Measurements from ENCODE around the gene TRAF1. TPM values are rescaled to one million over a fixed set of nuclear protein-coding genes. Genes with fewer than 3 reads are reported as not detected.

TRAF1 gene
- total RNA-seq, 5 donors from 2014 or later (not counting 1 experiment from before 2014, with no cell fraction given) = 67.6 to 170 (median 157) TPM

DNA sequence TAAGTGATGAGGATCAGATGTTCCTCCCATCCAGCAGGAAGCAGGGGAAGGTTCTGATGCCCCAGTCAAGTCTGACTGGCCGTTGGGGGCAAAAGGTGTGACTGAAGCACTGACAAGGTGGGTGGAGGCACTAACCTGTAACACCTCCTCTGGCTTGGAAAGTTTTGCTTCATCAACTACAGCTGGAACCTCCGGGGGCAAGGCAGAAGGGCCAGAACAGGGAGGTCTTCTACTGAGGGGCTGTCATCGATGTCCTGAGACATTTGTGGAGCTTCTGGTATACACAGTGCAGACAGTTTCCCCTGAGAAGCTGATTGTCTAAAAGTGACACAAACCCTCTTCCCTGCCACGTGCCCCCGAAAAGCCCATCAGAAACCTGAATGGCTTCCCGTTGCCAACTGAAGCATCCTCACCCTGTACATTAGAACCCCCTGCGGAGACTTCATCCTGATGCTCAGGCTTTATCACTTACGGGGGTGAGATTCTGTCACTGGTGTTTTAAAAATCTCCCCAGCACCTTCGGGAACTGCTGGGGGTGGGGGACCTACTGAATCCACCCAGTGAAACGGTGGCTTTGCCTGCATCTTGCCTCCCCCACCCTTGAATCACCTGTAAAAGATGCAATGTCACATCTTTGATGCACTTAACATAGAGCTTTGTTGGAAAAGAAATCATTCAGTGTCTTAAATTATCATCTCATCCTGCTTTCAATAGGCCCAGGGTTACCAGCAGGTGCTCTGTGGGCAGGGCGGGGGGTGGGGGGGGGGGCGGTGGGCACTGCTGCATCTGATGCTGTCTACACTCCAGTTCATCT, 24.6 kb downstream of the TRAF1 start:
- H3K4me1 ChIP-seq (ENCODE audit: control insufficient read depth in 1 of 2, extremely low read depth in 1 of 2, insufficient read depth in 2 of 2, low read length in 2 of 2) = peaks cover 42 to 81% of the 10 kb centered on the region in 2 experiments

GRCh38 chr9:120900824-120901223, 25.8 kb downstream of the TRAF1 start:
- no peak overlapping the region for H3K4me3 ChIP-seq (ENCODE audit: control insufficient read depth in 1 of 2, extremely low read depth in 1 of 2, low read length in 1 of 2)
- H3K9me3 ChIP-seq = no peaks in the 10 kb centered on the region
- Mint-ChIP-seq H3K27ac (peak overlapping the region; percentile 94 to 99), H3K4me3 (peak overlapping the region in 1 of 3 donors; percentile 12), H3K9me3 (no peaks in the 10 kb centered on the region), H3K36me3 (peaks cover 35% of the 10 kb centered on the region), H3K27me3 (no peaks in the 10 kb centered on the region), H3K4me1 (peaks cover 74 to 87% (median 84%) of the 10 kb centered on the region in 3 donors)
- peak overlapping the region; percentile 3 for H3K27ac ChIP-seq (ENCODE audit: low read length)
- no peaks in the 10 kb centered on the region for H3K27me3 ChIP-seq (replicated peaks in 1 of 2; ENCODE audit: control insufficient read depth in 2 of 2, extremely low read depth in 1 of 2, insufficient read depth in 2 of 2, low read length in 1 of 2)
- WGBS (ENCODE audit: insufficient coverage) = 100% methylated on average over 1 of the region's 3 CpGs
- ATAC-seq (replicated peaks in 1 of 4) = no peak
- H3K36me3 ChIP-seq (ENCODE audit: control insufficient read depth in 2 of 2, extremely low read depth in 1 of 2, insufficient read depth in 1 of 2, low read length in 1 of 2) = peaks cover 0 to 28% of the 10 kb centered on the region in 2 donors
- H3K4me1 ChIP-seq (ENCODE audit: control insufficient read depth in 1 of 2, extremely low read depth in 1 of 2, insufficient read depth in 2 of 2, low read length in 2 of 2) = peaks cover 42 to 79% of the 10 kb centered on the region in 2 experiments
- ChIA-PET CTCF (no interaction called here), POLR2A (no interaction called here)
- DNase-seq = no peak

More for the DNA sequence above, 24.6 kb downstream of the TRAF1 start:
- H3K27ac ChIP-seq (ENCODE audit: low read length) = peak overlapping the region; percentile 94
- H3K27me3 ChIP-seq (replicated peaks in 1 of 2; ENCODE audit: control insufficient read depth in 2 of 2, extremely low read depth in 1 of 2, insufficient read depth in 2 of 2, low read length in 1 of 2) = no peaks in the 10 kb centered on the region
- no peaks in the 10 kb centered on the region for H3K9me3 ChIP-seq
- peak overlapping the region; percentile 97 to 99 for H3K27ac Mint-ChIP-seq
- POLR2A ChIA-PET = interaction anchor here (0.5 to 0.6 kb wide), 2 partner anchors 30 to 56 kb away, joined by 3 to 4 read pairs; no protein-coding TSS in a partner anchor
- WGBS (ENCODE audit: insufficient coverage) = 60% methylated on average over 5 of the region's 12 CpGs
- peak overlapping the region in 1 of 3 donors; percentile 76 for H3K4me3 Mint-ChIP-seq
- H3K36me3 ChIP-seq (ENCODE audit: control insufficient read depth in 2 of 2, extremely low read depth in 1 of 2, insufficient read depth in 1 of 2, low read length in 1 of 2) = peaks cover 0 to 35% of the 10 kb centered on the region in 2 donors
- H3K4me1 Mint-ChIP-seq = peaks cover 81 to 89% (median 87%) of the 10 kb centered on the region in 3 donors
- no peak overlapping the region for H3K4me3 ChIP-seq (ENCODE audit: control insufficient read depth in 1 of 2, extremely low read depth in 1 of 2, low read length in 1 of 2)
- no peak for DNase-seq
- H3K27me3 Mint-ChIP-seq = no peaks in the 10 kb centered on the region
- H3K9me3 Mint-ChIP-seq = no peaks in the 10 kb centered on the region
- no peak for ATAC-seq (replicated peaks in 1 of 4)
- peaks cover 43% of the 10 kb centered on the region for H3K36me3 Mint-ChIP-seq
- CTCF ChIA-PET = interaction anchor here (0.7 to 1.6 kb wide), 4 partner anchors 12 to 56 kb away, joined by 3 to 6 read pairs (median 4); no protein-coding TSS in a partner anchor

DNA sequence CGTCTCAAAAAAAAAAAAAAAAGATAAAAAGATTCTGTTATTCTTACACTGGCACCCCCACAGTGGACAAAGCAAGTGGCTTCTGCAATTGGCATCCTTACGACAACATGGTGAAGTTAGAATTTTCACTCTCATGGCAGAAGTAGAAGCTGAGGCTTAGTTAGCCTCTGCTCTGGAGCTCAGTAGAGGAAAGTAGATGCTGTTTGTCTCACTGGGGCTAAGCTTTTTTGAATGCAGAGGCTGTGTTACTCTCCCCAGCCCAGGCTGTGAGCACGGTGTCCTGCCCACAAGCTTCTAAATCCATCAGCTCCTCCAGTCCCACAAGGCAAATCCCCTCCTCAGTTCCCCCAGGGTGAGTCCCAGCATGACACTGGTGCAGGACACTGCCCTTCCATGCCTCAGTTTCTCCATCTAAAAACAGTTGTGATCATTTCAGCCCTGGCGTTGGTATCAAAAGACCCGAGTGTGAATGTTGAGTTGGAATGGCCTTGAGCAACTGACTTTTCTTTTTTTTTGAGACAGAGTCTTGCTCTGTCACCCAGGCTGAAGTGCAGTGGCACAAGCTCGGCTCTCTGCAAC, 27.0 kb downstream of the TRAF1 start:
- Histone ChIP-seq H3K9me3 (no peaks in the 10 kb centered on the region), H3K4me1 (ENCODE audit: control insufficient read depth in 1 of 2, extremely low read depth in 1 of 2, insufficient read depth in 2 of 2, low read length in 2 of 2) (peaks cover 30 to 79% of the 10 kb centered on the region in 2 experiments), H3K27ac (ENCODE audit: low read length) (no peak overlapping the region), H3K36me3 (ENCODE audit: control insufficient read depth in 2 of 2, extremely low read depth in 1 of 2, insufficient read depth in 1 of 2, low read length in 1 of 2) (peaks cover 0 to 19% of the 10 kb centered on the region in 2 donors), H3K27me3 (replicated peaks in 1 of 2; ENCODE audit: control insufficient read depth in 2 of 2, extremely low read depth in 1 of 2, insufficient read depth in 2 of 2, low read length in 1 of 2) (no peaks in the 10 kb centered on the region), H3K4me3 (ENCODE audit: control insufficient read depth in 1 of 2, extremely low read depth in 1 of 2, low read length in 1 of 2) (no peak overlapping the region)
- Mint-ChIP-seq H3K36me3 (peaks cover 24% of the 10 kb centered on the region), H3K27ac (peak overlapping the region; percentile 94 to 99), H3K9me3 (no peaks in the 10 kb centered on the region), H3K4me1 (peaks cover 62 to 85% (median 78%) of the 10 kb centered on the region in 3 donors), H3K4me3 (no peak overlapping the region), H3K27me3 (no peaks in the 10 kb centered on the region)
- DNase-seq (no peak), ATAC-seq (replicated peaks in 1 of 4) (no peak)
- ChIA-PET CTCF (interaction anchor here in 1 of 2 donors (0.6 to 1.1 kb wide), 2 partner anchors 18 to 30 kb away, joined by 3 to 4 read pairs; no protein-coding TSS in a partner anchor), POLR2A (interaction anchor here (0.5 to 0.7 kb wide), 3 partner anchors 14 to 35 kb away, joined by 4 to 11 read pairs (median 4); no protein-coding TSS in a partner anchor)
- 92% methylated on average over 4 of the region's 6 CpGs for WGBS (ENCODE audit: insufficient coverage)

DNA sequence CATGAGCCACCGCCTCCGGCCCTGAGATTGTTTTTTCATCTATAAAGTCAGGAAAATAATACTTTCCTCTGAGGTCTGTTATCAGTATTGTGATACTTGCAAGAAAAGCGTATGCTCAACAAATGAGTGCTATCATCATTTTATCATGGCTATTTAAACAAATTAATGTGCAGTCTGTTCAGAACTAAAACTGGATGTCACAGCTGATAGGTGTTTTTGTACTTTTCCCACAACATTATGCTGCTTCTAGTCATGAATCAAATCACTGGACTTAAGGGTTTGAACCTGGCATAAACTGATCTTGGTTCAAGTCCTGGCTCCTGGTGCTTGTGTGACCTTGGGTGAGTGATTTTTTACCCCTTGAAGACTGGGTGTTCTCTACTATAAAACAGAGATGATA, 28.2 kb downstream of the TRAF1 start:
- DNase-seq (no peak), ATAC-seq (replicated peaks in 1 of 4) (no peak)
- no peaks in the 10 kb centered on the region for H3K27me3 Mint-ChIP-seq
- H3K4me1 Mint-ChIP-seq = peaks cover 55 to 82% (median 75%) of the 10 kb centered on the region in 3 donors
- peaks cover 0 to 2% (median 0%) of the 10 kb centered on the region in 3 donors for H3K9me3 Mint-ChIP-seq
- H3K4me3 ChIP-seq (ENCODE audit: control insufficient read depth in 1 of 2, extremely low read depth in 1 of 2, low read length in 1 of 2) = no peak overlapping the region
- H3K27ac Mint-ChIP-seq = peak overlapping the region; percentile 77 to 80
- POLR2A ChIA-PET = no interaction called here
- H3K4me1 ChIP-seq (ENCODE audit: control insufficient read depth in 1 of 2, extremely low read depth in 1 of 2, insufficient read depth in 2 of 2, low read length in 2 of 2) = peaks cover 29 to 77% of the 10 kb centered on the region in 2 experiments
- H3K36me3 ChIP-seq (ENCODE audit: control insufficient read depth in 2 of 2, extremely low read depth in 1 of 2, insufficient read depth in 1 of 2, low read length in 1 of 2) = peaks cover 0 to 10% of the 10 kb centered on the region in 2 donors
- no CpG with 5 or more reads among the region's 3 CpGs for WGBS (ENCODE audit: insufficient coverage)
- peak overlapping the region; percentile 34 for H3K27ac ChIP-seq (ENCODE audit: low read length)
- H3K27me3 ChIP-seq (replicated peaks in 1 of 2; ENCODE audit: control insufficient read depth in 2 of 2, extremely low read depth in 1 of 2, insufficient read depth in 2 of 2, low read length in 1 of 2) = no peaks in the 10 kb centered on the region
- CTCF ChIA-PET = no interaction called here
- H3K36me3 Mint-ChIP-seq = peaks cover 16% of the 10 kb centered on the region
- H3K4me3 Mint-ChIP-seq = peak overlapping the region in 1 of 3 donors; percentile 16
- no peaks in the 10 kb centered on the region for H3K9me3 ChIP-seq

GRCh38 chr9:120895951-120896350, 30.6 kb downstream of the TRAF1 start:
- Histone ChIP-seq H3K4me1 (ENCODE audit: control insufficient read depth in 1 of 2, extremely low read depth in 1 of 2, insufficient read depth in 2 of 2, low read length in 2 of 2) (peaks cover 41 to 78% of the 10 kb centered on the region in 2 experiments), H3K36me3 (ENCODE audit: control insufficient read depth in 2 of 2, extremely low read depth in 1 of 2, insufficient read depth in 1 of 2, low read length in 1 of 2) (no peaks in the 10 kb centered on the region), H3K27me3 (replicated peaks in 1 of 2; ENCODE audit: control insufficient read depth in 2 of 2, extremely low read depth in 1 of 2, insufficient read depth in 2 of 2, low read length in 1 of 2) (no peaks in the 10 kb centered on the region), H3K9me3 (no peaks in the 10 kb centered on the region), H3K4me3 (ENCODE audit: control insufficient read depth in 1 of 2, extremely low read depth in 1 of 2, low read length in 1 of 2) (no peak overlapping the region), H3K27ac (ENCODE audit: low read length) (peak overlapping the region; percentile 48)
- DNase-seq (no peak), ATAC-seq (replicated peaks in 1 of 4) (no peak)
- POLR2A ChIA-PET = interaction anchor here (0.6 to 1.7 kb wide), 6 partner anchors 12 to 303 kb away, joined by 3 to 7 read pairs (median 3); partner anchors contain the start of gene TRAF1 (in 1 of the 2)
- CTCF ChIA-PET = interaction anchor here (1.0 to 1.3 kb wide), 4 partner anchors 8 to 40 kb away, joined by 3 to 4 read pairs (median 4); no protein-coding TSS in a partner anchor
- no CpG with 5 or more reads among the region's 2 CpGs for WGBS (ENCODE audit: insufficient coverage)
- Mint-ChIP-seq H3K9me3 (peaks cover 0 to 3% (median 0%) of the 10 kb centered on the region in 3 donors), H3K4me1 (peaks cover 55 to 85% (median 77%) of the 10 kb centered on the region in 3 donors), H3K27me3 (no peaks in the 10 kb centered on the region), H3K36me3 (peaks cover 10% of the 10 kb centered on the region), H3K27ac (peak overlapping the region; percentile 70 to 71), H3K4me3 (no peak overlapping the region)
